WI38 (cell line): ENCODE data around the gene PGA5.

Experiments used
- H3K4me3 ChIP-seq: 2 replicates; pipeline ENCODE4 v1.5.1; 2011; ENCODE audit warnings: low read depth, mild to moderate bottlenecking, control low read depth, low read length
- CTCF ChIP-seq: IDR thresholded peaks from 2 replicates; pipeline ENCODE4 v1.5.1; 2012; ENCODE audit warnings: low read depth, mild to moderate bottlenecking, control low read depth, low read length

PGA5 gene

GRCh38 chr11:61290905-61291690 lies 50.1 kb downstream of the PGA5 start:
- no peak for TF ChIP-seq CTCF
- no peak overlapping the region for H3K4me3 ChIP-seq

GRCh38 chr11:61292356-61292755 lies 51.4 kb downstream of the PGA5 start:
- H3K4me3 ChIP-seq = no peak overlapping the region
- TF ChIP-seq CTCF = no peak

- H3K4me3 ChIP-seq = peak overlapping the region; percentile 59
- no peak for TF ChIP-seq CTCF
Measured at GRCh38 chr11:61293867-61294716, 53.1 kb downstream of the PGA5 start.

- TF ChIP-seq CTCF = no peak
Measured at GRCh38 chr11:61294717-61295595, 54.0 kb downstream of the PGA5 start, which contains the start of gene VWCE. Gene VWCE (minus strand): TSS chr11:61295316. CDS start chr11:61295037, 279 bp downstream.

GRCh38 chr11:61295596-61295926 lies 54.6 kb downstream of the PGA5 start:
- peak overlapping the region; percentile 59; the same call in 1 of the 2 replicates for H3K4me3 ChIP-seq

More at GRCh38 chr11:61294717-61295595, 54.0 kb downstream of the PGA5 start, which contains the start of gene VWCE:
- peak within 1 kb of the TSS; percentile 59 for H3K4me3 ChIP-seq

GRCh38 chr11:61297341-61297740 lies 56.4 kb downstream of the PGA5 start:
- TF ChIP-seq CTCF = no peak
- no peak overlapping the region for H3K4me3 ChIP-seq

More at GRCh38 chr11:61295596-61295926, 54.6 kb downstream of the PGA5 start:
- no peak for TF ChIP-seq CTCF
